SK-N-SH (cell line): ENCODE results near the gene GAS2L2. TPM values are rescaled to one million over a fixed set of nuclear protein-coding genes. Genes with fewer than 3 reads are reported as not detected.

Experiments
- CTCF ChIA-PET: fragments of 300-600, 350-600 bp; formaldehyde crosslinking; extraction: SDS; loops from one replicate; lab custom pipeline; 2021; lab: Yijun Ruan, JAX
- POLR2A ChIA-PET: fragments of 350-600 bp; sonication (Branson Sonifier 250); formaldehyde crosslinking; extraction: SDS; loops from one replicate; lab custom pipeline; 2020; ENCODE audit warnings: antibody characterized with exemption, inconsistent platforms; lab: Yijun Ruan, JAX
- DNase-seq: peaks from one replicate; pipeline ENCODE4 v3.0.0; 2012
- H2AFZ ChIP-seq: fragments of 200-600 bp; sonication (generic); 2 replicates; pipeline ENCODE4 v1.8.1; 2016; ENCODE audit warnings: antibody characterized with exemption, mild to moderate bottlenecking, low read depth
- H3F3A ChIP-seq: fragments of 200-600 bp; sonication (generic); replicated peaks from 2 replicates; pipeline ENCODE3; 2016; ENCODE audit warnings: antibody characterized with exemption, mild to moderate bottlenecking; ENCODE audit not compliant: insufficient read depth
- H3K27ac ChIP-seq, 2 experiments: fragments of 200-500 bp in 1 of 2; fragments of 200-600 bp in 1 of 2; sonication (Bioruptor generic) in 1 of 2; sonication (generic), shearing (Covaris generic) in 1 of 2; 2 replicates each; pipeline versions ENCODE4 v1.5.1 to v1.6.1; 2014 to 2016; ENCODE audit warnings: low read depth in 2 of 2, inconsistent platforms in 1 of 2, low read length in 1 of 2, mild to moderate bottlenecking in 1 of 2, mixed read lengths in 1 of 2
- H3K27me3 ChIP-seq: fragments of 200-600 bp; sonication (generic), shearing (Covaris generic); 2 replicates; pipeline ENCODE4 v1.6.1; 2016; ENCODE audit warnings: mixed run types; ENCODE audit not compliant: insufficient read depth
- H3K36me3 ChIP-seq, 2 experiments: fragments of 200-500 bp in 1 of 2; fragments of 200-600 bp in 1 of 2; sonication (Bioruptor generic) in 1 of 2; sonication (generic) in 1 of 2; replicated peaks in 1 of 2; 2 replicates each; pipeline versions ENCODE3 to v1.5.1; 2014 to 2016; ENCODE audit warnings: low read length in 1 of 2, mild to moderate bottlenecking in 1 of 2; ENCODE audit not compliant: insufficient read depth in 2 of 2, control insufficient read depth in 1 of 2
- H3K4me1 ChIP-seq, 2 experiments: fragments of 200-500 bp in 1 of 2; fragments of 200-600 bp in 1 of 2; sonication (Bioruptor generic) in 1 of 2; sonication (generic), shearing (Covaris generic) in 1 of 2; 2 replicates each; pipeline versions ENCODE4 v1.5.1 to v1.6.1; 2014 to 2016; ENCODE audit warnings: low read depth in 1 of 2, low read length in 1 of 2, mixed run types in 1 of 2; ENCODE audit not compliant: insufficient read depth in 2 of 2, control insufficient read depth in 1 of 2
- H3K4me2 ChIP-seq: fragments of 200-600 bp; sonication (generic), shearing (Covaris generic); 2 replicates; pipeline ENCODE4 v1.6.1; 2017; ENCODE audit warnings: mixed run types
- H3K4me3 ChIP-seq, 2 experiments: fragments of 200-500 bp in 1 of 2; fragments of 200-600 bp in 1 of 2; sonication (Bioruptor generic) in 1 of 2; sonication (generic), shearing (Covaris generic) in 1 of 2; 2 replicates each; pipeline versions ENCODE4 v1.5.1 to v1.8.1; 2014 to 2016; ENCODE audit warnings: low read depth in 2 of 2, inconsistent platforms in 1 of 2, low read length in 1 of 2, mild to moderate bottlenecking in 1 of 2, mixed read lengths in 1 of 2, moderate library complexity in 1 of 2
- H3K79me2 ChIP-seq: fragments of 200-600 bp; sonication (generic); 2 replicates; pipeline ENCODE4 v1.8.1; 2017; ENCODE audit warnings: mild to moderate bottlenecking; ENCODE audit not compliant: insufficient read depth
- H3K9ac ChIP-seq: fragments of 200-600 bp; sonication (generic); 2 replicates; pipeline ENCODE4 v1.6.1; 2017; ENCODE audit warnings: mixed run types
- H3K9me2 ChIP-seq: fragments of 200-600 bp; sonication (generic); 2 replicates; pipeline ENCODE4 v1.6.1; 2017; ENCODE audit warnings: mixed run types
- H3K9me3 ChIP-seq: fragments of 200-600 bp; sonication (generic); 2 replicates; pipeline ENCODE4 v1.6.1; 2017; ENCODE audit warnings: mixed run types, mild to moderate bottlenecking, moderate library complexity
- H4K20me1 ChIP-seq: fragments of 200-600 bp; sonication (generic); 2 replicates; pipeline ENCODE4 v1.6.1; 2017; ENCODE audit warnings: mild to moderate bottlenecking, mixed run types; ENCODE audit not compliant: insufficient read depth
- CTCF ChIP-seq: fragments of 200-600 bp; sonication (generic); IDR thresholded peaks from 2 replicates; pipeline ENCODE4 v1.6.1; 2017; ENCODE audit warnings: antibody characterized with exemption, mild to moderate bottlenecking, moderate library complexity
- ELF1 ChIP-seq: IDR thresholded peaks from 2 replicates; pipeline ENCODE4 v1.4.0; 2012
- EP300 ChIP-seq, 2 experiments: IDR thresholded peaks; 2 replicates each; pipeline versions ENCODE4 v1.4.0 to v1.6.1; 2012; ENCODE audit warnings: borderline replicate concordance in 1 of 2, low read depth in 1 of 2, low read length in 1 of 2
- EZH2phosphoT487 ChIP-seq: fragments of 200-600 bp; sonication (generic); IDR thresholded peaks from 2 replicates; pipeline ENCODE4 v1.6.1; 2017; ENCODE audit warnings: low read depth, mixed run types, mild to moderate bottlenecking, antibody characterized with exemption, moderate library complexity, borderline replicate concordance
- FOXJ3 ChIP-seq: sonication (generic); formaldehyde crosslinking; IDR thresholded peaks from 2 replicates; pipeline ENCODE4 v1.5.1; 2020; ENCODE audit warnings: mild to moderate bottlenecking, missing genetic modification reagents
- FOXM1 ChIP-seq: IDR thresholded peaks from 2 replicates; pipeline ENCODE4 v1.4.0; 2012; ENCODE audit warnings: low read depth, mild to moderate bottlenecking
- GABPA ChIP-seq: IDR thresholded peaks from 2 replicates; pipeline ENCODE4 v1.4.0; 2012; ENCODE audit warnings: low read depth, mild to moderate bottlenecking
- MXI1 ChIP-seq: IDR thresholded peaks from 2 replicates; pipeline ENCODE4 v1.6.1; 2012; ENCODE audit warnings: mild to moderate bottlenecking, low read depth, low read length, improper control_type of control experiment
- NRF1 ChIP-seq: IDR thresholded peaks from 2 replicates; pipeline ENCODE4 v1.6.1; 2012; ENCODE audit warnings: low read depth, mild to moderate bottlenecking, low read length
- PBX3 ChIP-seq: IDR thresholded peaks from 2 replicates; pipeline ENCODE4; 2012
- RAD21 ChIP-seq: IDR thresholded peaks from 2 replicates; pipeline ENCODE4 v1.6.1; 2012; ENCODE audit warnings: mild to moderate bottlenecking, low read length
- RFX5 ChIP-seq: IDR thresholded peaks from 2 replicates; pipeline ENCODE4 v1.6.1; 2012; ENCODE audit warnings: mild to moderate bottlenecking, improper control_type of control experiment, low read length
- SIN3A ChIP-seq: IDR thresholded peaks from 2 replicates; pipeline ENCODE4 v1.6.1; 2012; ENCODE audit warnings: low read depth, mild to moderate bottlenecking, low read length, moderate library complexity, borderline replicate concordance
- SMC3 ChIP-seq: IDR thresholded peaks from 2 replicates; pipeline ENCODE4 v1.6.1; 2012; ENCODE audit warnings: low read depth, low read length, improper control_type of control experiment
- TAF1 ChIP-seq: IDR thresholded peaks from 2 replicates; pipeline ENCODE4 v1.6.1; 2012; ENCODE audit warnings: low read depth, mild to moderate bottlenecking, low read length, moderate library complexity, borderline replicate concordance
- TCF12 ChIP-seq: IDR thresholded peaks from 2 replicates; pipeline ENCODE4 v1.4.0; 2012
- TEAD4 ChIP-seq: IDR thresholded peaks from 2 replicates; pipeline ENCODE4 v1.4.0; 2012; ENCODE audit warnings: mild to moderate bottlenecking, borderline replicate concordance; ENCODE audit not compliant: insufficient read depth
- YY1 ChIP-seq: IDR thresholded peaks from 2 replicates; pipeline ENCODE4 v1.4.0; 2012; ENCODE audit warnings: low read depth, mild to moderate bottlenecking
- WGBS: methylation state at CpG from one replicate; pipeline ENCODE4 v1.1.6; 2017; ENCODE audit warnings: low lambda C conversion rate; 5-methylcytosine and 5-hydroxymethylcytosine counted together
- polyA plus RNA-seq, 3 experiments: library from polyadenylated mRNA; depleted of rRNA; stranded (reverse); fragments of >200 nt; gene quantifications; 2 replicates each; pipeline ENCODE4 v1.2.3, GENCODE V29; 2012
- TF ChIP-seq, protein P1 (sequence below): fragments of 150-350 bp; IDR thresholded peaks from 2 replicates; pipeline ENCODE4 v1.6.1; 2017; ENCODE audit warnings: antibody characterized with exemption, low read length, low read depth, borderline replicate concordance

The GAS2L2 gene
- polyA plus RNA-seq, 1 of the 3 experiments (the other 2 are of a cell fraction): not detected

DNA sequence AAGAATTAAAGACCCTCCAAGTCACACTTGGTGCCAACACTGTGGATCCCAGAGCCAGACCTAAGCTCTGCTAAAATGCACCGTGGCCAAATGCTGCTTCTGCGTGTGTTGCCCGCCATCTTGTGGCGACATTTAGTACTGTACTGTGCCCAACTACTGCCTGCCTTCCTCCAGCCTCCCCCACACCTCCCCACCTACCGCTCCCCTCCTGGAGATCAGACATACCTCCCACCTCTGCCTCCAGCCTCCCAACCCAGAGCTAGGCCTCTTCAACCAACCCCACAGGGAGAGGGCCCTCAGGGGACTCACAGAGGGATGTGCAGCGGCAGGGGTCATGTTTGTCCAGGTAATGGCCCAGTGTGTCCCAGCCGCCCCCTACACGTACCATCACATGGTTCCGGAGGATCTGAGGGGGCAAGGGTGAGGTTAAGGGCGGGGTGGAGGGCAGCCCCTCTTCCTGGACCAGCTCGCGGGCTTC is 5.5 kb downstream of the GAS2L2 start (continued):
- TF ChIP-seq CTCF (peak; percentile 83), ELF1 (no peak), TCF12 (no peak), RAD21 (peak; percentile 98), EZH2phosphoT487 (no peak), SMC3 (peak; percentile 91), EP300 (IDR thresholded peaks at IDR 0.05; ENCODE audit: borderline replicate concordance in 1 of 2, low read depth in 1 of 2, low read length in 1 of 2) (no peak), GABPA (no peak)
- TF ChIP-seq, protein P1, sequence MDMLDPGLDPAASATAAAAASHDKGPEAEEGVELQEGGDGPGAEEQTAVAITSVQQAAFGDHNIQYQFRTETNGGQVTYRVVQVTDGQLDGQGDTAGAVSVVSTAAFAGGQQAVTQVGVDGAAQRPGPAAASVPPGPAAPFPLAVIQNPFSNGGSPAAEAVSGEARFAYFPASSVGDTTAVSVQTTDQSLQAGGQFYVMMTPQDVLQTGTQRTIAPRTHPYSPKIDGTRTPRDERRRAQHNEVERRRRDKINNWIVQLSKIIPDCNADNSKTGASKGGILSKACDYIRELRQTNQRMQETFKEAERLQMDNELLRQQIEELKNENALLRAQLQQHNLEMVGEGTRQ: no peak

DNA sequence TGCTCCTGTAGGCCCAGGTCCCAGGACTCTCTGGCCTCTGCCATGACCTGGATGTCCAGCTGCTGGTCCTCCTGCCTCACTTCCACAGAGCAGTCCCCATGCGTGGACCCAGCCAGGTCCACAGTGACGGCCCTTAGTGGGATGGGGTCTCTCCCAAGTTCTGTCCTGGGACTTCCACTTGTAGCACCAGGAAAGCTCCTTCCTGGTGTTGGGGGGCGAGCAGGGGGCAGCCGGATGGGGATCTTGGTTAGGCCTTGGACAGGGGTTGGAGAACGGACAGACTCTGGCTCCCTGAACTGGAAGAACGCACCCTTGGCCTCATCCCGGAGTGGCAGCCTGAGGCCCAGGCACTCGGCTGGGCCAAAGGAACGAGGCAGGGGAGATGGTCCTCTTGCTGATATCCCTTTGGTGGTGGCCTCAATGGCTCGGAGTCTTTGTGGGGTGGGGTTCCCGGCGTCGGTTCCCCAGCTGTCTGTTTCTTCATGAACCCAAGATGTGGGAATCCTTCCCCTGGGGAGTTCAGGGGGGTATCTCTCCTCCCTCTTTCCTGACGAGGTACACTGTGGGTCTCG is 7.2 kb downstream of the GAS2L2 start:
- Histone ChIP-seq H3K79me2 (no peaks in the 10 kb centered on the region), H3K27me3 (peaks cover 11% of the 10 kb centered on the region), H2AFZ (no peak overlapping the region), H3K27ac (no peak overlapping the region), H3K9ac (no peak overlapping the region), H3K36me3 (no peaks in the 10 kb centered on the region), H3K9me3 (no peaks in the 10 kb centered on the region), H3K9me2 (no peaks in the 10 kb centered on the region), H3K4me1 (peaks cover 0 to 11% of the 10 kb centered on the region in 2 experiments; a peak in 1 of 4 replicates), H3K4me3 (no peak overlapping the region), H3F3A (no peaks in the 10 kb centered on the region), H3K4me2 (no peak overlapping the region), H4K20me1 (no peaks in the 10 kb centered on the region)
- WGBS: 24% methylated on average over 4 of the region's 15 CpGs
- no peak for DNase-seq
- ChIA-PET POLR2A (no interaction called here), CTCF (interaction anchor here (0.6 to 9.3 kb wide), 13 partner anchors 19 to 433 kb away, joined by 3 to 275 read pairs (median 11); no protein-coding TSS in a partner anchor)
- TF ChIP-seq EP300 (IDR thresholded peaks at IDR 0.05; ENCODE audit: borderline replicate concordance in 1 of 2, low read depth in 1 of 2, low read length in 1 of 2) (no peak), TEAD4 (no peak), SMC3 (no peak), FOXJ3 (CRISPR knock-in tag) (no peak), SIN3A (no peak)

GRCh38 chr17:35745246-35745645 is 7.8 kb downstream of the GAS2L2 start:
- H3K4me2 ChIP-seq: no peak overlapping the region
- TF ChIP-seq FOXM1 (no peak), FOXJ3 (CRISPR knock-in tag) (no peak), YY1 (no peak), TAF1 (no peak), PBX3 (no peak), NRF1 (no peak), RAD21 (no peak), MXI1 (no peak), RFX5 (no peak), GABPA (no peak), EZH2phosphoT487 (no peak)
- H3K4me1 ChIP-seq: peaks cover 0 to 11% of the 10 kb centered on the region in 2 experiments; a peak in 1 of 4 replicates
- no peak overlapping the region for H3K27ac ChIP-seq
- H3K9me2 ChIP-seq: no peaks in the 10 kb centered on the region
- no peaks in the 10 kb centered on the region for H3K36me3 ChIP-seq
- no peaks in the 10 kb centered on the region for H3K79me2 ChIP-seq
- WGBS: 60% methylated on average over 5 of the region's 7 CpGs
- peak; percentile 22 for DNase-seq
- peaks cover 6% of the 10 kb centered on the region for H3K27me3 ChIP-seq
- CTCF ChIA-PET: interaction anchor here (0.7 to 9.3 kb wide), 9 partner anchors 15 to 433 kb away, joined by 3 to 275 read pairs (median 4); partner anchors contain the start of gene RASL10B
- H3K4me3 ChIP-seq: no peak overlapping the region
- no peaks in the 10 kb centered on the region for H3K9me3 ChIP-seq
- H3K9ac ChIP-seq: no peak overlapping the region
- no peaks in the 10 kb centered on the region for H4K20me1 ChIP-seq
- POLR2A ChIA-PET: no interaction called here
- no peaks in the 10 kb centered on the region for H3F3A ChIP-seq
- no peak overlapping the region for H2AFZ ChIP-seq
